Natural killer cell (primary cell): ENCODE measurements around the gene MYO19. TPM values are rescaled to one million over a fixed set of nuclear protein-coding genes. Genes with fewer than 3 reads are reported as not detected.

Experiments used
- ATAC-seq, 3 donors: fragments of 150-1000 bp in 2 of 3; fragments of 200-7000 bp in 1 of 3; cut with Tn5 transposase; 1 replicate in 1 of 3; 2 replicates in 2 of 3; pipeline ENCODE4 v1.10.0; 2021; ENCODE audit warnings: mild to moderate bottlenecking in 2 of 3, moderate library complexity in 2 of 3
- DNase-seq, 2 donors: peaks; one replicate each; pipeline versions ENCODE4 v3.0.0 to v3.0.0-alpha.2; 2013 to 2021; ENCODE audit warnings: mixed read lengths in 1 of 2
- H3K27ac ChIP-seq: one replicate; pipeline ENCODE4 v1.5.1; 2013; ENCODE audit warnings: mild to moderate bottlenecking, low read length
- H3K27me3 ChIP-seq: one replicate; pipeline ENCODE4 v1.6.1; 2013; ENCODE audit warnings: low read length; ENCODE audit not compliant: control insufficient read depth, insufficient read depth
- H3K36me3 ChIP-seq: one replicate; pipeline ENCODE4 v1.6.1; 2013; ENCODE audit warnings: low read length; ENCODE audit not compliant: control insufficient read depth, insufficient read depth
- H3K4me1 ChIP-seq: one replicate; pipeline ENCODE4 v1.6.1; 2013; ENCODE audit warnings: low read length; ENCODE audit not compliant: control insufficient read depth, insufficient read depth
- H3K4me3 ChIP-seq: one replicate; pipeline ENCODE4 v1.5.1; 2013; ENCODE audit warnings: low read length
- H3K9me3 ChIP-seq: one replicate; pipeline ENCODE4 v1.6.1; 2013; ENCODE audit warnings: low read length; ENCODE audit not compliant: control insufficient read depth, insufficient read depth
- H3K27ac Mint-ChIP-seq, 2 donors: one replicate each; pipeline ENCODE4 v1.8.0; 2022; ENCODE audit warnings: mild to moderate bottlenecking in 2 of 2, mixed read lengths in 2 of 2, moderate library complexity in 1 of 2
- H3K27me3 Mint-ChIP-seq, 2 donors: one replicate each; pipeline ENCODE4 v1.8.0; 2022; ENCODE audit warnings: low read depth in 2 of 2, mixed read lengths in 2 of 2
- H3K36me3 Mint-ChIP-seq: one replicate; pipeline ENCODE4 v1.8.0; 2022; ENCODE audit warnings: mixed read lengths
- H3K4me1 Mint-ChIP-seq, 2 donors: one replicate each; pipeline ENCODE4 v1.8.0; 2022; ENCODE audit warnings: mixed read lengths in 2 of 2
- H3K4me3 Mint-ChIP-seq: one replicate; pipeline ENCODE4 v1.8.0; 2022; ENCODE audit warnings: mild to moderate bottlenecking, moderate library complexity, mixed read lengths
- H3K9me3 Mint-ChIP-seq, 2 donors: one replicate each; pipeline ENCODE4 v1.8.0; 2022; ENCODE audit warnings: mixed read lengths in 2 of 2
- CTCF ChIP-seq: fragments of 200-600 bp; IDR thresholded peaks from one replicate; pipeline ENCODE4 v1.8.0; 2022; ENCODE audit warnings: antibody characterized with exemption
- WGBS: methylation state at CpG from one replicate; pipeline ENCODE4 v1.1.7; 2013; ENCODE audit warnings: missing lambda C conversion rate; ENCODE audit not compliant: insufficient coverage; 5-methylcytosine and 5-hydroxymethylcytosine counted together
- intact Hi-C: fragments of 100-400 bp; cut with micrococcal nuclease; formaldehyde crosslinking; loops from one replicate; pipeline ENCODE4 v1.14.2; 2022
- total RNA-seq, 4 donors: library from RNA; stranded (reverse); fragments of 120-200 nt in 1 of 4; gene quantifications; one replicate each; pipeline versions ENCODE4 v1.2.3 to v1.2.4, GENCODE V29; 2013 to 2022

MYO19 gene
- total RNA-seq, 3 donors from 2014 or later (not counting 1 experiment from before 2014, with no cell fraction given), result 84.2 to 119 (median 104) TPM

- 96% methylated on average over 15 of the region's 15 CpGs for WGBS
- no peaks in the 10 kb centered on the region for H3K9me3 Mint-ChIP-seq
- no peak overlapping the region for H3K27ac Mint-ChIP-seq
- DNase-seq, result no peak
- no peaks in the 10 kb centered on the region for H3K27me3 Mint-ChIP-seq
- Histone ChIP-seq H3K27me3 (no peaks in the 10 kb centered on the region), H3K36me3 (peaks cover 37% of the 10 kb centered on the region), H3K4me3 (no peak overlapping the region), H3K9me3 (no peaks in the 10 kb centered on the region), H3K4me1 (no peaks in the 10 kb centered on the region), H3K27ac (no peak overlapping the region)
- peaks cover 0 to 4% of the 10 kb centered on the region in 2 donors for H3K4me1 Mint-ChIP-seq
- ATAC-seq, result no peak
- intact Hi-C loops, result no loop called here
- TF ChIP-seq CTCF, result no peak
- no peaks in the 10 kb centered on the region for H3K36me3 Mint-ChIP-seq
- no peak overlapping the region for H3K4me3 Mint-ChIP-seq
Observed at GRCh38 chr17:36500745-36501225, 33.9 kb downstream of the MYO19 start.

- Histone ChIP-seq H3K36me3 (peaks cover 42% of the 10 kb centered on the region), H3K4me1 (no peaks in the 10 kb centered on the region), H3K27ac (no peak overlapping the region), H3K9me3 (no peaks in the 10 kb centered on the region), H3K4me3 (no peak overlapping the region), H3K27me3 (no peaks in the 10 kb centered on the region)
- DNase-seq (no peak), ATAC-seq (no peak)
- H3K9me3 Mint-ChIP-seq, result no peaks in the 10 kb centered on the region
- no peak overlapping the region for H3K4me3 Mint-ChIP-seq
- intact Hi-C loops, result no loop called here
- H3K4me1 Mint-ChIP-seq, result peaks cover 0 to 4% of the 10 kb centered on the region in 2 donors
- H3K27me3 Mint-ChIP-seq, result no peaks in the 10 kb centered on the region
- peaks cover 13% of the 10 kb centered on the region for H3K36me3 Mint-ChIP-seq
- no peak for TF ChIP-seq CTCF
- 91% methylated on average over 7 of the region's 7 CpGs for WGBS
- H3K27ac Mint-ChIP-seq, result no peak overlapping the region
Observed at GRCh38 chr17:36498560-36499300, 35.9 kb downstream of the MYO19 start.

- no peak for TF ChIP-seq CTCF
- no peaks in the 10 kb centered on the region for H3K27me3 Mint-ChIP-seq
- no peaks in the 10 kb centered on the region for H3K4me1 Mint-ChIP-seq
- H3K27ac Mint-ChIP-seq, result no peak overlapping the region
- Histone ChIP-seq H3K9me3 (no peaks in the 10 kb centered on the region), H3K36me3 (peaks cover 45% of the 10 kb centered on the region), H3K4me3 (no peak overlapping the region), H3K4me1 (no peaks in the 10 kb centered on the region), H3K27ac (no peak overlapping the region), H3K27me3 (no peaks in the 10 kb centered on the region)
- WGBS, result 96% methylated on average over 9 of the region's 9 CpGs
- no peaks in the 10 kb centered on the region for H3K9me3 Mint-ChIP-seq
- DNase-seq (no peak), ATAC-seq (no peak)
- peaks cover 13% of the 10 kb centered on the region for H3K36me3 Mint-ChIP-seq
- no peak overlapping the region for H3K4me3 Mint-ChIP-seq
- intact Hi-C loops, result no loop called here
Observed at GRCh38 chr17:36498155-36498554, 36.5 kb downstream of the MYO19 start.
